Retinal pigment epithelial cell (primary cell): ENCODE measurements around the gene NEAT1.
"Not testable (repeated sequence)": the region's sequence is repeated elsewhere in the genome, so short reads cannot be mapped to it uniquely, and the experiment has no call there.

Experiments used
- DNase-seq: peaks from one replicate; pipeline ENCODE4 v3.0.0-alpha.2; 2010; ENCODE audit warnings: low read depth
- H3K4me3 ChIP-seq: 2 replicates; pipeline ENCODE4 v1.5.1; 2011; ENCODE audit warnings: mild to moderate bottlenecking, low read length, control low read depth, moderate library complexity
- TF ChIP-seq, protein P1 (sequence below): conservative IDR thresholded peaks from 2 replicates; pipeline ENCODE4 v1.5.1; 2011; ENCODE audit warnings: low read depth, low read length, control low read depth, inconsistent platforms

Gene NEAT1

GRCh38 chr11:65471447-65471891, 48.9 kb downstream of the NEAT1 start:
- peak overlapping the region; percentile 20 for H3K4me3 ChIP-seq

DNA sequence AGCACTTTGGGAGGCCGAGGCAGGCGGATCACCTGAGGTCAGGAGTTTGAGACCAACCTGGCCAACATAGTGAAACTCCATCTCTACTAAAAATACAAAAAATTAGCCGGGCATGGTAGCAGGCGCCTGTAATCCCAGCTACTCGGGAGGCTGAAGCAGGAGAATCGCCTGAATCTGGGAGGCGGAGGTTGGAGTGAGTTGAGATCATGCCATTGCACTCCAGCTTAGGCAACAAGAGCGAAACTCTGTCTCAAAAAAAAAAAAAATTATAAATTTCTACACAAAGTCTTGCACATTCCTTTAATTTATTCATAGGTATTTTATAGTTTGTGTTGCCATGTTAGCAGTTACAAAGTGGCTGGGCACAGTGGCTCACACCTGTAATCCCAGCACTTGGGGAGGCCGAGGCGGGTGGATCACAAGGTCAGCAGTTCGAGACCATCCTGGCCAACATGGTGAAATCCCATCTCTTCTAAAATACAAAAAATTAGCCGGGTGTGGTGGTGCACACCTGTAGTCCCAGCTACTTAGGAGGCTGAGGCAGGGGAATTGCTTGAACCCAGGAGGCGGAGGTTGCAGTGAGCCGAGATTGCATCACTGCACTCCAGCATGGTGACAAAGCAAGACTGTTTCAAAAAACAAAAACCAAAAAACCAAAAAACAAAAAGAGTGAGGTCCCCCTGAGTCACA, 50.1 kb downstream of the NEAT1 start:
- not testable (repeated sequence) for H3K4me3 ChIP-seq, DNase-seq

More at GRCh38 chr11:65471447-65471891, 48.9 kb downstream of the NEAT1 start:
- TF ChIP-seq, protein P1, sequence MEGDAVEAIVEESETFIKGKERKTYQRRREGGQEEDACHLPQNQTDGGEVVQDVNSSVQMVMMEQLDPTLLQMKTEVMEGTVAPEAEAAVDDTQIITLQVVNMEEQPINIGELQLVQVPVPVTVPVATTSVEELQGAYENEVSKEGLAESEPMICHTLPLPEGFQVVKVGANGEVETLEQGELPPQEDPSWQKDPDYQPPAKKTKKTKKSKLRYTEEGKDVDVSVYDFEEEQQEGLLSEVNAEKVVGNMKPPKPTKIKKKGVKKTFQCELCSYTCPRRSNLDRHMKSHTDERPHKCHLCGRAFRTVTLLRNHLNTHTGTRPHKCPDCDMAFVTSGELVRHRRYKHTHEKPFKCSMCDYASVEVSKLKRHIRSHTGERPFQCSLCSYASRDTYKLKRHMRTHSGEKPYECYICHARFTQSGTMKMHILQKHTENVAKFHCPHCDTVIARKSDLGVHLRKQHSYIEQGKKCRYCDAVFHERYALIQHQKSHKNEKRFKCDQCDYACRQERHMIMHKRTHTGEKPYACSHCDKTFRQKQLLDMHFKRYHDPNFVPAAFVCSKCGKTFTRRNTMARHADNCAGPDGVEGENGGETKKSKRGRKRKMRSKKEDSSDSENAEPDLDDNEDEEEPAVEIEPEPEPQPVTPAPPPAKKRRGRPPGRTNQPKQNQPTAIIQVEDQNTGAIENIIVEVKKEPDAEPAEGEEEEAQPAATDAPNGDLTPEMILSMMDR = peak; percentile 62
- DNase-seq = peak; percentile 70

- TF ChIP-seq, protein P1 = no peak
- no peak for DNase-seq
- no peak overlapping the region for H3K4me3 ChIP-seq
These were observed 50.8 kb downstream of the NEAT1 start for GRCh38 chr11:65473278-65473860.

GRCh38 chr11:65474864-65475263, 52.3 kb downstream of the NEAT1 start:
- no peak for DNase-seq
- no peak overlapping the region for H3K4me3 ChIP-seq
- TF ChIP-seq, protein P1 = no peak

DNA sequence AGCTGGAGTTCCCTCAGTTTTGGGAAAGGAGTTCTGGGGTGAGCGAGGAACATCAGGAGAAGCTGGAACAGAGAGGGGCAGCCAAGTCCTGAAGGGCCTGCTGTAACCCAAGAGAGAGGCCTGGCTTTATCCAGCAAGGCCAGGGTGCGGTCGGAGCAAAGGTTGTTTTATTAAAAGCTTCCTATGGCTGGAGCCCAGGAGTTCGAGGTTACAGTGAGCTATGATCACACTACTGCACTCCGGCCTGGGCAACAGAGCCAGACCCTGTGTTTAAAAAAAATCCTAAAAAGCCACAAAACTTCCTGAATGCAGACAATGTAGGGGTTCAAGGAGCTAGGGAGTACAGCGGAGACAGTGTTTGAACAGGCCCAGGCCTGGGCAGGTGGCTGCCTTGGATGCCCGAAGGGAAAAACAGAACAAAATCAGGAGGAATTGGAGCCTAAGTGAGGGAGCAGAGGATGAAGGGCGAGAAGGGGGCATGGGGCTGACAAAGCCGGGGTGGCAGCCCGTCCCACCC, 54.1 kb downstream of the NEAT1 start:
- no peak for DNase-seq
- TF ChIP-seq, protein P1 = no peak
- peak overlapping the region; percentile 65 for H3K4me3 ChIP-seq

- H3K4me3 ChIP-seq = peak overlapping the region; percentile 65
- TF ChIP-seq, protein P1 = no peak
- DNase-seq = peak; percentile 77
These were observed 54.8 kb downstream of the NEAT1 start for GRCh38 chr11:65477149-65477965.
